GM12801 (cell line): ENCODE results near the gene MET.

ENCODE experiments used
- TF ChIP-seq, protein P1 (sequence below): IDR thresholded peaks from one replicate; pipeline ENCODE4 v1.5.1; 2011; ENCODE audit warnings: control low read depth; ENCODE audit not compliant: insufficient read length; ENCODE audit errors: extremely low read depth

The MET gene

DNA sequence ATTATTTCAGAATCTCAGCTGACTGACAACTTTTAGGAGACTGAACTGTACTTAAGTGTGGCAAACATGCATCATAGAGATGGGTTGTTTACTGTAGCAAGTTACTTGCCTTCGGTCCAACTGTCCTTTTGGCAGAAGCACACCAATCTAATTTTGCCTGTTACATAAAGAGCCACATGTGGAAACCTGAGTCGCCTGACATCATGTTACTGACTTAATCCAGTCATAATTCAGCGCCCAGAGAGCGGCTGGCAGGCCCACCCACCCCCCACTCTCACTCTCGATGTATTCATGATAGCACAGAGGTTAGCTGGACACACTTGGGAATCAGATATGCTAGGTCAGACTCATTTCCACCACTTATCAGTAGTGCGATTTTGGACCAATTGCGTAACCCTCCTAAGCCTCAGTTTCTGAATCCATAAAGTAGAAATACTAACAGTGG, 133.1 kb downstream of the MET start:
- TF ChIP-seq, protein P1, sequence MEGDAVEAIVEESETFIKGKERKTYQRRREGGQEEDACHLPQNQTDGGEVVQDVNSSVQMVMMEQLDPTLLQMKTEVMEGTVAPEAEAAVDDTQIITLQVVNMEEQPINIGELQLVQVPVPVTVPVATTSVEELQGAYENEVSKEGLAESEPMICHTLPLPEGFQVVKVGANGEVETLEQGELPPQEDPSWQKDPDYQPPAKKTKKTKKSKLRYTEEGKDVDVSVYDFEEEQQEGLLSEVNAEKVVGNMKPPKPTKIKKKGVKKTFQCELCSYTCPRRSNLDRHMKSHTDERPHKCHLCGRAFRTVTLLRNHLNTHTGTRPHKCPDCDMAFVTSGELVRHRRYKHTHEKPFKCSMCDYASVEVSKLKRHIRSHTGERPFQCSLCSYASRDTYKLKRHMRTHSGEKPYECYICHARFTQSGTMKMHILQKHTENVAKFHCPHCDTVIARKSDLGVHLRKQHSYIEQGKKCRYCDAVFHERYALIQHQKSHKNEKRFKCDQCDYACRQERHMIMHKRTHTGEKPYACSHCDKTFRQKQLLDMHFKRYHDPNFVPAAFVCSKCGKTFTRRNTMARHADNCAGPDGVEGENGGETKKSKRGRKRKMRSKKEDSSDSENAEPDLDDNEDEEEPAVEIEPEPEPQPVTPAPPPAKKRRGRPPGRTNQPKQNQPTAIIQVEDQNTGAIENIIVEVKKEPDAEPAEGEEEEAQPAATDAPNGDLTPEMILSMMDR = no peak

DNA sequence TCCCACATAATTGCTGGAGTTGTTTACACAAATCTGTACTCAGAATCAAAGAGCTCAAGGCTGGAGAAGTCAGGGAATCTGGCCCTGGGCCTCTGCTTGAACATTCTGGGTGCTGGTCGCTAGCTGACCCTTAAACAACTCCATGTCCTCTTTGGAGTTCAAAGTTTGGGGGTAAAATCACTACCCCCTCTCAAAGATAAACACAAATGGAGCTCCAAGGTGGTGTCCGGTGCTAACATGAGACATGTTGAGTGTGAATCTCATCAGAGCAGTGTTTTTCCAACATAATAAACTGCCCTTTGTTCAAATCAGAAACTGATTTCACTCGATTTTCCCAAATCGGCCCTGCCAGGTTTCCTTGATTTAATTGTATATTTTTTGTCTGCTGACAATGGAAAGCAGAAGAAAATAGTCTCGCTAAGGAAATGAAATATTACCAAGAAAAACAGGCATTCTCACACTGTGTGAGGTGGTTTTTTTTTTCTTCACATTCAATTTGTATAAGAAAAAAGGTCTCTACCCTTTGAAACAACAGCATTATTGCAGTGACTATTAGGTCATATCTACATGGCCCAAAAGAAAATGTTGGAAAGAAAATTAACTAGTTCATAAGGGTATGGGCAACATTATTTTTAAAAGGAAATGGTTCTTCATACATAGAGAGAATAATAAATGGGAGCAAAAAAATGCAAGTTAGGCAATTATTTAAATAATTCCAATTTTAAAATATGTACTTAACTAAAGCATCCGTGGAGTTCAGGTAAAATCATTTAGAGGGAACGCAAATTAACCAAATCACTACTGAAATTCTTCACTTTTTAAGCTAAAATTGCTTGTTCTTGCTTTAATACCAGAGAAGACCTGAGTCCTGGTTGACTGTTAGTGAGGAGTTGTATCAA, 134.3 kb downstream of the MET start:
- TF ChIP-seq, protein P1 = no peak

DNA sequence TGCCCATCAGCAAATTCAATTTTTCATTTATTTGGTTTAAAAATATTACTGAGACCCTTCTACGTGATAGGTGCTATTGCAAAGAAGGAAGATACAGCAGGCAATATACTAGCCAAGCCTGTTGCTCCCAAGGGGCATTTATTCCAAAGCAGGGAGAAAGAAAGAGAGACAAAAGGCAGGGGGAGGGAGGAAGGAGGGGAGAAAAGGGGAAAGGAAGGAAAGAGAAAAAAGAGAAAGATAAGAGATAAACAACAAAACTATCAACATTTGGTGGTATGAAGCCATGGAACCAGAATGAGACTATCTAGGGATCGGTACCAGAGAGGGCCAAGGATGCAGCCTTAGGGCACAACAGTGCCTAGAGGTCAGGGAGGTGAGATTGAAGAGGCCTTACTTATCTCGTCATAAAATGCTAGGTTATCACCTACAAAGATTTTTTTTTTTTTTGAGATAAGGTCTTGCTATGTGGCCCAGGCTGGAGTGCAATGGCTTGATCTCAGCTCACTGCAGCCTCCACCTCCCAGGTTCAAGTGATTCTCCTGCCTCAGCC, 135.1 kb downstream of the MET start:
- TF ChIP-seq, protein P1 = no peak

DNA sequence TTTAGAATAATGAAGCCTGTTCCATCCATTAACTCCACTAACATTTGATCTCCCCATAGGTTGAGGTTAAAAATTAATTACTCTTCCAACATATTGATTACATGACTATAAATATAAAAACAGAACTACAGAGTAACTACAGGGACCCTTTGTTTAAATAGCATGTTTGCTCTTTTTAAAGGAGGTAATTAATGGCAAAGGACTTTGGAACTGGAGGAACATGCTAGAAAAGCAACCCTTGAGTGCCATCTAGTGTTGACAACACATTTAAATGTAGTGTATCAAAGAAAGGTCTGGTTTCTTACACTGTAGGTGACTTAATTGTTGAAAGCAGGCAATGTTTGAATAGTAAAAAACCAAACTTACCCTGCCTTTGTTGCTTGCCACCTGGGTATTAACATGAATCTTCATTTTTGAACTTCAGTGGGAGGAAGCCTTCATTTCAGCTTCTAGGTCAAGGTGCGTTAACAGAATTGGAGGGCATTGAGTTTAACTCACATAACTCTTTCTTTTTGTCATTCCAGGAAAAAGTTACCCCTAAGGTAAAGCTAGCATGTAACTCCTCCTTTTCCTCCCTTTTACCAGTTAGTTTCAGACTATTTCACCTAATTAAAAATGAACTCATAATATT, 137.8 kb downstream of the MET start:
- TF ChIP-seq, protein P1 = no peak

DNA sequence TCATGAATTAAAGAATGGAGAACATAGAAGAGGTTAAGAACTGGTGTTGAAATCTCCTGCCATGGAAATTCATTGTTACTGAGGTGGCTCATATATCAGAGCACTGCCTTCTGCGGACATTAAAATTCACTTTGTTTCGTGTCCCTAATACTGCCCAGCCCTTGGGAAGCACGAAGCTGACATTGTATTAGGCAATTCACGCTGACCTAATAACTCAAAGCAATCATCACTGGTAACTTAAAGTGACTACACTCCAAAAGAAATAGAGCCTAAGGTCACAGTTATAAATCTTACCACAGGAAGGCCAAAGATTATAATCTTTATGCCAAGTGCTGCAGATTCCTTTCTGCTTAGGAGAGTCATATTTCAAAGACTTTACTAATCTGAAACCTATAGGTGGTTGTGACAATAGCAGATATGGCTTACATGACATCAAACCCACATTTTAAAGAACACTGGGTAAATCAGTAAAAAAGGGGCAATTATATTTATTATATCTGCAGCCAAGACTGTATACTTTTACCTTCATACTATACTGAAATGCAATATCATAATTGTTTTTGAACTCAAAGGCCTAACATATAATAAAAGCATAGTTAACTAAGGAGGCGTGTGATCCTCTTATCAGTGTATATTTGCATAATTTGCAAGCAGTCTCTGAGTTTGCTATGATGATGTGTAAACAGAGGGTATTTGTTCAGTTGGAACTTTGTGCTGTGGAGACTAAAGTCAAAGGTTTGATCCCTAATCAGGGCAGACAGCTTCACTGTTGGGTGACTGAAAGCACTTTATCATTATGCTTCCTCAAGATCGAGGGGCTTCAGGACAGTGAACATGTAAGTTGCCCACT, 138.5 kb downstream of the MET start:
- TF ChIP-seq, protein P1 = no peak

DNA sequence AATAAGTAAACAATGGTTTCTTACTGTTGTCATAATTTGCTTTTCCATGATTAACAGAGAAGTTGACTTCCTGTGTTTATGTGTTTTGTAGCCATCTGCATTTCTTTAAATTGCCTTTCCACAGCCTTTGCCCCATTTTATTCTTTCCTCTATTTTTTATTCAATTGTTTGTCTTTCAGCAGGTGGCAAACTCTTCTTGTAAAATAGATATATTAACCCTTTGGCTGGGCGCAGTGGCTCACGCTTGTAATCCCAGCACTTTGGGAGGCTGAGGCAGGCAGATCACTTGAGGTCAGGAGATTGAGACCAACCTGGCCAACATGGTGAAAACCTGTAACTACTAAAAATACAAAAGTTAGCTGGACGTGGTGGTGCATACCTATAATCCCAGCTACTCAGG, 139.8 kb downstream of the MET start:
- TF ChIP-seq, protein P1 = no peak

DNA sequence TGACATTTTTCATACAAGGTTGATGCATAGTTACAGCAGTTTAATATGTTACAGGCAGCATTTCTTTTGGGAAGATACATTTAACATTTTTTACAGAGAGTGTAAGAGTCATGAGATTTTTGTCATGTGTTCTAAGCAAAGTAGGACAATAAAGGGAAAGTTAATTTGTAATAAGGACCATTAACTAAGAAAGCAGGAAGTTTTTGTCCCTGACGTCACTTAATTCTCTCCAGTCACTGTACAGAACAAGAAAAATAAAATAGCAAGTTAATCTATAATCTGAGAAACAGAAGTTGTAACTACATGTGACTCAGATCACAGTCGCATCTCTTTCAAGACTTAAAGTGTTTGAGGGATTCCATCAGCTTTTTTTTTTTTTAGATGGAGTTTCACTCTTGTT, 140.9 kb downstream of the MET start:
- TF ChIP-seq, protein P1 = no peak
